ENCODE results near the gene MMRN2. TPM values are rescaled to one million over a fixed set of nuclear protein-coding genes. Genes with fewer than 3 reads are reported as not detected.
"Not testable (repeated sequence)": the region's sequence is repeated elsewhere in the genome, so short reads cannot be mapped to it uniquely, and the experiment has no call there.

The MMRN2 gene
- total and polyA plus RNA-seq, 12 donors = 9.5 to 44.2 (median 28.4) TPM

GRCh38 chr10:86992929-86993328 is 35.5 kb upstream of the MMRN2 start:
- no peaks in the 10 kb centered on the region for H3K36me3 ChIP-seq (replicated peaks in 1 of 2)
- intact Hi-C loops (cut with DNase I) = no loop called here
- no peak overlapping the region for H3K27ac ChIP-seq
- TF ChIP-seq POLR2A (IDR thresholded peaks at IDR 0.05) = no peak
- TF ChIP-seq, protein P1, sequence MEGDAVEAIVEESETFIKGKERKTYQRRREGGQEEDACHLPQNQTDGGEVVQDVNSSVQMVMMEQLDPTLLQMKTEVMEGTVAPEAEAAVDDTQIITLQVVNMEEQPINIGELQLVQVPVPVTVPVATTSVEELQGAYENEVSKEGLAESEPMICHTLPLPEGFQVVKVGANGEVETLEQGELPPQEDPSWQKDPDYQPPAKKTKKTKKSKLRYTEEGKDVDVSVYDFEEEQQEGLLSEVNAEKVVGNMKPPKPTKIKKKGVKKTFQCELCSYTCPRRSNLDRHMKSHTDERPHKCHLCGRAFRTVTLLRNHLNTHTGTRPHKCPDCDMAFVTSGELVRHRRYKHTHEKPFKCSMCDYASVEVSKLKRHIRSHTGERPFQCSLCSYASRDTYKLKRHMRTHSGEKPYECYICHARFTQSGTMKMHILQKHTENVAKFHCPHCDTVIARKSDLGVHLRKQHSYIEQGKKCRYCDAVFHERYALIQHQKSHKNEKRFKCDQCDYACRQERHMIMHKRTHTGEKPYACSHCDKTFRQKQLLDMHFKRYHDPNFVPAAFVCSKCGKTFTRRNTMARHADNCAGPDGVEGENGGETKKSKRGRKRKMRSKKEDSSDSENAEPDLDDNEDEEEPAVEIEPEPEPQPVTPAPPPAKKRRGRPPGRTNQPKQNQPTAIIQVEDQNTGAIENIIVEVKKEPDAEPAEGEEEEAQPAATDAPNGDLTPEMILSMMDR (IDR thresholded peaks at IDR 0.05) = no peak
- no peaks in the 10 kb centered on the region for H3K4me1 ChIP-seq (replicated peaks in 1 of 2)
- DNase-seq = no peak
- WGBS, 4 donors = 88 to 93% (median 91%) methylated on average over 2 of the region's 2 CpGs
- H3K9me3 ChIP-seq (replicated peaks in 1 of 3) = no peaks in the 10 kb centered on the region
- H3K27me3 ChIP-seq = no peaks in the 10 kb centered on the region
- no peak overlapping the region for H3K4me3 ChIP-seq

DNA sequence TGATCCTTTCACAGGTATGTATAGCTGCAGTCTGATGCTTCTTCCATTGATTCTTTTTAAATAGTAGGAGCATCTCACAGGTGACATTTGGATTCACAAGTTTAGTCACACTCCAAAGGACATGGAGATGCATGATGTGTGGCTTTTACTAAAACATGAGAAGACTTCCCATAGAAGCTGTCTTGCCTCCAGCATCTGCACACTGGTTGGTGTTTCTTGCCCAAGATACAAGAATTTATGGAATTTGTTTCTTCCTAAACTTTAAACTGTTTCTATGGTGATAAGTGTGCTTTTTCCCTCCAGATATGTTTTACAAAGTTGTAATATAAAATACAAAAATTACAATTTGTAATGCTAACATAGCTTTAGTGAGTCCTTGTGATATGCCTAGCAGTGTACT is 35.0 kb upstream of the MMRN2 start:
- TF ChIP-seq, protein P1 (IDR thresholded peaks at IDR 0.05) = no peak
- no peak for TF ChIP-seq POLR2A (IDR thresholded peaks at IDR 0.05)
- Histone ChIP-seq H3K36me3 (replicated peaks in 1 of 2) (no peaks in the 10 kb centered on the region), H3K9me3 (replicated peaks in 1 of 3) (no peaks in the 10 kb centered on the region), H3K27me3 (no peaks in the 10 kb centered on the region), H3K27ac (no peak overlapping the region), H3K4me3 (no peak overlapping the region), H3K4me1 (replicated peaks in 1 of 2) (no peaks in the 10 kb centered on the region)
- intact Hi-C loops (cut with DNase I) = no loop called here
- DNase-seq = no peak

GRCh38 chr10:86991362-86991761 is 33.9 kb upstream of the MMRN2 start:
- intact Hi-C loops (cut with DNase I); H3K4me3 ChIP-seq; H3K9me3 ChIP-seq (replicated peaks in 1 of 3); H3K4me1 ChIP-seq (replicated peaks in 1 of 2); H3K27me3 ChIP-seq; H3K27ac ChIP-seq; DNase-seq; H3K36me3 ChIP-seq (replicated peaks in 1 of 2): not testable (repeated sequence)
- WGBS, 4 donors = 74 to 78% (median 75%) methylated on average over 12 of the region's 12 CpGs

DNA sequence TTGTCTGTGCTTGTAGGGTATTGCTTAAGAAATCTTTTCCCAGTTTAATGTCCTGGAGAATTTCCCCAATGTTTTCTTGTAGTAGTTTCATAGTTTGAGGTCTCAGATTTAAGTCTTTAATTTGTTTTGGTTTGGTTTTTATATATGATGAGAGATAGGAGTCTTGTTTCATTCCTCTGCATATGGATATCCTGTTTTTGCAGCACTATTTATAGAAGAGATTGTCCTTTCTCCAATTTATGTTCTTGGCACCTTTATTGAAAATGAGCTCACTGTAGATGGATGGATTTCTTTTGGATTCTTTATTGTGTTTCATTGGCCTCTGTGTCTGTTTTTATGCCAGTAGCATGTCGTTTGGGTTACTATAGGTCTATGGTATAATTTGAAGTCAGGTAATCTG is 31.1 kb upstream of the MMRN2 start:
- no peaks in the 10 kb centered on the region for H3K36me3 ChIP-seq (replicated peaks in 1 of 2)
- no peak for TF ChIP-seq POLR2A (IDR thresholded peaks at IDR 0.05)
- TF ChIP-seq, protein P1 (IDR thresholded peaks at IDR 0.05) = no peak
- no peaks in the 10 kb centered on the region for H3K9me3 ChIP-seq (replicated peaks in 1 of 3)
- H3K27me3 ChIP-seq = no peaks in the 10 kb centered on the region
- intact Hi-C loops (cut with DNase I) = no loop called here
- no peak overlapping the region for H3K4me3 ChIP-seq
- 68 to 90% (median 74%) methylated on average over 1 of the region's 1 CpG for WGBS, 4 donors
- no peaks in the 10 kb centered on the region for H3K4me1 ChIP-seq (replicated peaks in 1 of 2)
- no peak overlapping the region for H3K27ac ChIP-seq
- DNase-seq = no peak

- not testable (repeated sequence) for H3K36me3 ChIP-seq (replicated peaks in 1 of 2); H3K27me3 ChIP-seq
These were observed 27.1 kb upstream of the MMRN2 start for GRCh38 chr10:86984498-86984897.

More at GRCh38 chr10:86984498-86984897, 27.1 kb upstream of the MMRN2 start:
- DNase-seq; H3K4me3 ChIP-seq; H3K27ac ChIP-seq; intact Hi-C loops (cut with DNase I); H3K9me3 ChIP-seq (replicated peaks in 1 of 3): not testable (repeated sequence)
- 94 to 97% (median 95%) methylated on average over 4 of the region's 4 CpGs for WGBS, 4 donors
- peaks cover 11 to 12% of the 10 kb centered on the region in 2 donors for H3K4me1 ChIP-seq (replicated peaks in 1 of 2)
